Caco-2 (cell line): ENCODE results near the gene GADD45GIP1. TPM values are rescaled to one million over a fixed set of nuclear protein-coding genes. Genes with fewer than 3 reads are reported as not detected.

Experiments
- BruUV-seq: library from RNA; stranded (reverse); fragments of 400-500 nt; replicated peaks from 2 replicates; lab custom pipeline; 2021; lab: Mats Ljungman, UMichigan
- CTCF ChIA-PET: fragments of 300-600 bp; sonication (Branson Sonifier 250); formaldehyde crosslinking; loops from one replicate; lab custom pipeline; 2022; ENCODE audit warnings: antibody characterized with exemption; lab: Charles Lee
- POLR2A ChIA-PET: fragments of 300-600 bp; sonication (Branson Sonifier 250); formaldehyde crosslinking; loops from one replicate; lab custom pipeline; 2022; ENCODE audit warnings: antibody characterized with exemption; lab: Charles Lee
- DNase-seq, 2 experiments: peaks; one replicate each; pipeline versions ENCODE4 v3.0.0 to v3.0.0-alpha.2; 2020 to 2022
- H3K27me3 ChIP-seq: replicated peaks from 2 replicates; pipeline ENCODE4 v1.6.0; 2011; ENCODE audit warnings: low read length; ENCODE audit not compliant: control insufficient read depth, insufficient read depth
- H3K36me3 ChIP-seq: 2 replicates; pipeline ENCODE4 v1.5.1; 2011; ENCODE audit warnings: low read length; ENCODE audit not compliant: control insufficient read depth, insufficient read depth
- H3K4me1 ChIP-seq: fragments of 250-450 bp; sonication (Bioruptor Pico); 2 replicates; pipeline ENCODE4 v1.5.1; 2020; ENCODE audit warnings: mild to moderate bottlenecking
- H3K4me3 ChIP-seq: 2 replicates; pipeline ENCODE4 v1.5.1; 2011; ENCODE audit warnings: low read depth, mild to moderate bottlenecking, control low read depth, low read length
- H3K9me3 ChIP-seq: fragments of 250-450 bp; sonication (Bioruptor Pico); 2 replicates; pipeline ENCODE4 v1.5.1; 2020; ENCODE audit warnings: mild to moderate bottlenecking, moderate library complexity
- H3K27ac Mint-ChIP-seq: one replicate; pipeline ENCODE4 v1.8.0; 2022; ENCODE audit warnings: mixed read lengths; ENCODE audit not compliant: unreplicated experiment
- H3K27me3 Mint-ChIP-seq: one replicate; pipeline ENCODE4 v1.8.0; 2022; ENCODE audit warnings: mixed read lengths; ENCODE audit not compliant: insufficient read depth, unreplicated experiment
- H3K36me3 Mint-ChIP-seq: one replicate; pipeline ENCODE4 v1.8.0; 2022; ENCODE audit warnings: mild to moderate bottlenecking, mixed read lengths; ENCODE audit not compliant: insufficient read depth, unreplicated experiment
- H3K4me1 Mint-ChIP-seq: one replicate; pipeline ENCODE4 v1.8.0; 2022; ENCODE audit warnings: low read depth, mixed read lengths; ENCODE audit not compliant: unreplicated experiment
- H3K4me3 Mint-ChIP-seq: one replicate; pipeline ENCODE4 v1.8.0; 2022; ENCODE audit warnings: mild to moderate bottlenecking, moderate library complexity, mixed read lengths; ENCODE audit not compliant: unreplicated experiment
- H3K9me3 Mint-ChIP-seq: one replicate; pipeline ENCODE4 v1.8.0; 2022; ENCODE audit warnings: mixed read lengths; ENCODE audit not compliant: unreplicated experiment
- CTCF ChIP-seq, 2 experiments: fragments of 200-600 bp in 1 of 2; IDR thresholded peaks; 1 replicate in 1 of 2; 2 replicates in 1 of 2; pipeline versions ENCODE4 v1.5.1 to v1.8.0; 2011 to 2022; ENCODE audit warnings: antibody characterized with exemption in 1 of 2, control low read depth in 1 of 2, inconsistent platforms in 1 of 2, low read depth in 1 of 2, low read length in 1 of 2, mild to moderate bottlenecking in 1 of 2, moderate library complexity in 1 of 2; ENCODE audit not compliant: insufficient read depth in 1 of 2, severe bottlenecking in 1 of 2, unreplicated experiment in 1 of 2
- intact Hi-C: fragments of 100-400 bp; cut with micrococcal nuclease; formaldehyde crosslinking; loops from one replicate; pipeline ENCODE4 v1.10.0; 2022; ENCODE audit not compliant: unreplicated experiment
- total RNA-seq: library from RNA; stranded (reverse); gene quantifications from 2 replicates; pipeline ENCODE4 v1.2.3, GENCODE V29; 2022

GADD45GIP1 gene
- total RNA-seq, 1 experiment from 2014 or later = 39.3 TPM

DNA sequence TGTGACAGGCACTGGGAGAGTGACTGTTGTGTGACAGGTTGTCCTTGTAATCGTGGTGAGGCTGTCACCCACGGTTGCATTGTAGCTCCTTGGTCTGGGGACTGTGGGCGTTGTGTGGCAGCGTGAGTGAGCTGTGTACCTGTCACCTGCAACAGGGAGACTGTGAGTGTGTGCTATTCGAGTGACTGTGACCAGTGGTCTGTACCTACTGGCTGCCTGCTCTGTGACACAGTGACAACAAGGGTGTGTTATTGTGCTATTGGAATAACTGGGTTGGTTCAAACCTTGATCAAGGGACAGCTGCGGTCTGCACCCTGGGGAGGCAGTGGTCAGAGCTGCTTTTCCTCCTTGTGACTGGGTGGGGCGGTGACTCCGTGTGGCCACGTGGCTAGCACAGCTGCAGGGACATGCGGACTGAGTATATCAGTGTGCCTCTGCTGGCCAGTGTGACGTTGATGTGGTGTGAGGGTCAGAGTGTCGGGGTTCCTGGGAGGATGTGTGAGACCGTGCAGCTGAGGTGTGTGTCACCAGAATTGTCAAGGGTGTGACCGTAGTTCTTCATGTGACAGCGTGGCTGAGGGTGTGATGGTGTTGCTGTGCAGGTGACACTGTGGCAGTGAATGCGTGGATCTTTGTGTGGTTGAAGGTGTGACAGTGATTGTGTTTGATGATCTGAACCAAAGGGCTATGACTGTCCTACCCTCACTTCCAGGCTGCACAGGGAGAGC is 28.2 kb upstream of the GADD45GIP1 start:
- Histone ChIP-seq H3K4me3 (no peak overlapping the region), H3K27me3 (no peaks in the 10 kb centered on the region), H3K36me3 (no peaks in the 10 kb centered on the region), H3K9me3 (no peaks in the 10 kb centered on the region; the same call in 1 of the 2 replicates), H3K4me1 (peaks cover 3% of the 10 kb centered on the region; the same call in 1 of the 2 replicates)
- H3K9me3 Mint-ChIP-seq = no peaks in the 10 kb centered on the region
- CTCF ChIA-PET = interaction anchor here (1.0 to 1.6 kb wide), 2 partner anchors 49 to 76 kb away, joined by 3 to 5 read pairs; no protein-coding TSS in a partner anchor
- no peaks in the 10 kb centered on the region for H3K4me1 Mint-ChIP-seq
- DNase-seq = peak in 1 of 2 experiments; percentile 24
- H3K27me3 Mint-ChIP-seq = peaks cover 2% of the 10 kb centered on the region
- intact Hi-C loops = loop anchor here (2.0 kb wide), 1 partner anchor 50 kb away; no protein-coding TSS in a partner anchor
- no TSS peak for BruUV-seq
- TF ChIP-seq CTCF (IDR thresholded peaks at IDR 0.05; ENCODE audit: insufficient read depth in 1 of 2, low read depth in 1 of 2, low read length in 1 of 2, severe bottlenecking in 1 of 2, unreplicated experiment in 1 of 2) = no peak
- H3K27ac Mint-ChIP-seq = no peak overlapping the region
- H3K4me3 Mint-ChIP-seq = no peak overlapping the region
- POLR2A ChIA-PET = no interaction called here
- H3K36me3 Mint-ChIP-seq = no peaks in the 10 kb centered on the region

DNA sequence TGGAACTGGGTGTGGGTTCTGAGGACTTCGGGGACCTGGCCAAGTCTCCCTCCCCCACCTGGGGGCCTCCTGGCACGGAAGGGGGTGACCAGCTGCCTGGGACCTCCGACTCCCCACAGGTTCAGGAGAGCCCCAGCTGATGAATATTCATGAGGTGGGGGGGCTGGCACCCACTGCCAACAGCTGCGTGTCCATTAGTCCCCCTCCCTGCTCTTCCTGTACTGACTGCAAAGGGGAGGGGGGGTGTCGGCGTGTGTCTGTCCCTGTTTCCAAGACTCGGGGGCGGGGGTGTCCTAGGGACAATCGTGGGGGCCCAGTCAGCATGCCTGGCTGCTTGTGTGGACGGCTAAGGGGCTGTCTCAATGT is 27.6 kb upstream of the GADD45GIP1 start:
- no peak for DNase-seq
- no peak overlapping the region for H3K27ac Mint-ChIP-seq
- BruUV-seq = no TSS peak
- ChIA-PET POLR2A (no interaction called here), CTCF (interaction anchor here (1.0 to 1.6 kb wide), 2 partner anchors 49 to 77 kb away, joined by 3 to 5 read pairs; no protein-coding TSS in a partner anchor)
- Histone ChIP-seq H3K4me1 (peaks cover 3% of the 10 kb centered on the region; the same call in 1 of the 2 replicates), H3K9me3 (no peaks in the 10 kb centered on the region; the same call in 1 of the 2 replicates), H3K4me3 (no peak overlapping the region), H3K36me3 (no peaks in the 10 kb centered on the region), H3K27me3 (no peaks in the 10 kb centered on the region)
- intact Hi-C loops = loop anchor here (2.0 kb wide), 1 partner anchor 50 kb away; no protein-coding TSS in a partner anchor
- H3K36me3 Mint-ChIP-seq = no peaks in the 10 kb centered on the region
- no peak overlapping the region for H3K4me3 Mint-ChIP-seq
- no peaks in the 10 kb centered on the region for H3K4me1 Mint-ChIP-seq
- TF ChIP-seq CTCF (IDR thresholded peaks at IDR 0.05; ENCODE audit: insufficient read depth in 1 of 2, low read depth in 1 of 2, low read length in 1 of 2, severe bottlenecking in 1 of 2, unreplicated experiment in 1 of 2) = no peak
- no peaks in the 10 kb centered on the region for H3K9me3 Mint-ChIP-seq
- peaks cover 2% of the 10 kb centered on the region for H3K27me3 Mint-ChIP-seq

- no TSS peak for BruUV-seq
- DNase-seq = no peak
- Histone ChIP-seq H3K4me1 (peaks cover 3% of the 10 kb centered on the region; the same call in 1 of the 2 replicates), H3K4me3 (no peak overlapping the region), H3K9me3 (no peaks in the 10 kb centered on the region; the same call in 1 of the 2 replicates), H3K27me3 (no peaks in the 10 kb centered on the region), H3K36me3 (no peaks in the 10 kb centered on the region)
- ChIA-PET CTCF (no interaction called here), POLR2A (no interaction called here)
- intact Hi-C loops = loop anchor here (2.0 kb wide), 1 partner anchor 51 kb away; no protein-coding TSS in a partner anchor
- Mint-ChIP-seq H3K27me3 (peaks cover 2% of the 10 kb centered on the region), H3K36me3 (no peaks in the 10 kb centered on the region), H3K9me3 (no peaks in the 10 kb centered on the region), H3K4me3 (no peak overlapping the region), H3K27ac (no peak overlapping the region), H3K4me1 (no peaks in the 10 kb centered on the region)
- TF ChIP-seq CTCF (IDR thresholded peaks at IDR 0.05; ENCODE audit: insufficient read depth in 1 of 2, low read depth in 1 of 2, low read length in 1 of 2, severe bottlenecking in 1 of 2, unreplicated experiment in 1 of 2) = no peak
Observed at GRCh38 chr19:12984143-12984627, 27.2 kb upstream of the GADD45GIP1 start.
